ENCODE data around the gene VAV3. TPM values are rescaled to one million over a fixed set of nuclear protein-coding genes. Genes with fewer than 3 reads are reported as not detected.

Gene VAV3
- total and polyA plus RNA-seq, 12 donors, result 1.1 to 8.5 (median 4.1) TPM

DNA sequence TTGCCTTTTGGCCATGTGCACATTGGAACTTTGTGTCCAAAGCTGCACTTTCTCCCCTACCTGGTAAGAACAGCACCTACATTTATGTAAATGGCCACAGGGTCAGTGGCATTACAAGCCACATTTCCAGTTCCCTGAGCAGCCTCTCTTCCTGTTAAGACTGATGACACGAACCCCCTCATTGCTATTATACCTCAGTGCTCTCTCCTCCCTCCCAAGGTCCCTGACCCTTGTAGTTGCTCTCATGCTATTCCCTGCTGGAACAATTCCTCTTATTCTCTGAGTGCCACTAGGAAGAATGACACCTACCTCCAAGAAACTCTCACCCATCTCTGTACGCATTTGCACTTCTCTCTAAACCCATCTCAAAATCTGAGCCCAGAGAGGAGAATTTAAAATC lies 14.9 kb upstream of the VAV3 start:
- Histone ChIP-seq H3K27ac (no peak overlapping the region), H3K9me3 (replicated peaks in 1 of 3) (no peaks in the 10 kb centered on the region), H3K36me3 (replicated peaks in 1 of 2) (no peaks in the 10 kb centered on the region), H3K27me3 (no peaks in the 10 kb centered on the region), H3K4me1 (replicated peaks in 1 of 2) (no peaks in the 10 kb centered on the region), H3K4me3 (no peak overlapping the region)
- WGBS, 4 donors, result 45 to 95% (median 59%) methylated on average over 1 to 2 of the region's 2 CpGs
- intact Hi-C loops (cut with DNase I), result no loop called here
- DNase-seq, result no peak
- no peak for TF ChIP-seq POLR2A (IDR thresholded peaks at IDR 0.05)
- TF ChIP-seq, protein P1, sequence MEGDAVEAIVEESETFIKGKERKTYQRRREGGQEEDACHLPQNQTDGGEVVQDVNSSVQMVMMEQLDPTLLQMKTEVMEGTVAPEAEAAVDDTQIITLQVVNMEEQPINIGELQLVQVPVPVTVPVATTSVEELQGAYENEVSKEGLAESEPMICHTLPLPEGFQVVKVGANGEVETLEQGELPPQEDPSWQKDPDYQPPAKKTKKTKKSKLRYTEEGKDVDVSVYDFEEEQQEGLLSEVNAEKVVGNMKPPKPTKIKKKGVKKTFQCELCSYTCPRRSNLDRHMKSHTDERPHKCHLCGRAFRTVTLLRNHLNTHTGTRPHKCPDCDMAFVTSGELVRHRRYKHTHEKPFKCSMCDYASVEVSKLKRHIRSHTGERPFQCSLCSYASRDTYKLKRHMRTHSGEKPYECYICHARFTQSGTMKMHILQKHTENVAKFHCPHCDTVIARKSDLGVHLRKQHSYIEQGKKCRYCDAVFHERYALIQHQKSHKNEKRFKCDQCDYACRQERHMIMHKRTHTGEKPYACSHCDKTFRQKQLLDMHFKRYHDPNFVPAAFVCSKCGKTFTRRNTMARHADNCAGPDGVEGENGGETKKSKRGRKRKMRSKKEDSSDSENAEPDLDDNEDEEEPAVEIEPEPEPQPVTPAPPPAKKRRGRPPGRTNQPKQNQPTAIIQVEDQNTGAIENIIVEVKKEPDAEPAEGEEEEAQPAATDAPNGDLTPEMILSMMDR (IDR thresholded peaks at IDR 0.05), result no peak

DNA sequence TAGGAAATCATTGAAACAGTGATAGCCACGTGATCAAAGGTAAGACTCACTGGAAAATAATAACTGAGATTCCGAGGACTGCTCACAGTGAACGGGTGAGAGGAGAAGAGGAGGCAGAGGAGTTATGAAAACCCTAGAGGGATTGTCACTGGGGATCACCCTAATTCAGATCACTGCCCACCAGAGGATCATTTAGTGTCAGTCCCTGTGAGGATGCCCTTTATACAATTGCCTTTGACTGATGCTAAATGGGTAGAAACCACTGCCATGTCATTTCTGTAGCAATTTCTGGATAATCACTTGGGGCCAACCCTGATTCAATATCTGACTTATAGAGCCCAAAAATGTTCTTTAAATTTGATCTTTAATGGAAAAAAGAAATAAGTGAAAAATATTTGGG lies 14.1 kb upstream of the VAV3 start:
- Histone ChIP-seq H3K9me3 (replicated peaks in 1 of 3) (no peaks in the 10 kb centered on the region), H3K27me3 (no peaks in the 10 kb centered on the region), H3K27ac (no peak overlapping the region), H3K36me3 (replicated peaks in 1 of 2) (no peaks in the 10 kb centered on the region), H3K4me3 (no peak overlapping the region), H3K4me1 (replicated peaks in 1 of 2) (no peaks in the 10 kb centered on the region)
- 81 to 85% (median 84%) methylated on average over 3 of the region's 3 CpGs for WGBS, 4 donors
- DNase-seq, result no peak
- TF ChIP-seq POLR2A (IDR thresholded peaks at IDR 0.05), result no peak
- TF ChIP-seq, protein P1 (IDR thresholded peaks at IDR 0.05), result no peak
- intact Hi-C loops (cut with DNase I), result no loop called here

DNA sequence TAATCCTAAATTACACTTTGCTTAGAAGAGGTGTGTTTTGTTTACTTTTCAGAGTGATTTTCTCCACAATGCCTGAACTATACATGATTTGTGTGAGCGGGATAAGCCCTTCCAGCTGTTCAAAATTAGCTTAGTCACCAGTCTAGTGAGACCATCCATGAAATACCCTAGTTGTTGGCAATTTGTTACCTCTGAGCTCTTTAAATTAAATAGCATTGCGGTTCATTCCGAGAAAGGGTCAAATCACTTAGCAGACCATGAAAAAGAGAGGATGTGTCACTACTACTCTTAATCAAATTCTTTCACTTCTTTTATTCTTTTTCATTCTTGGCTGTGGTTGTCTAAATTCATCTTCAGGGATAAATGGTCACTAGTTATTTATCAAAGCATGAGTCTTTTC lies 11.9 kb upstream of the VAV3 start:
- Histone ChIP-seq H3K4me3 (no peak overlapping the region), H3K4me1 (replicated peaks in 1 of 2) (no peaks in the 10 kb centered on the region), H3K27ac (no peak overlapping the region), H3K36me3 (replicated peaks in 1 of 2) (no peaks in the 10 kb centered on the region), H3K9me3 (replicated peaks in 1 of 3) (no peaks in the 10 kb centered on the region), H3K27me3 (no peaks in the 10 kb centered on the region)
- intact Hi-C loops (cut with DNase I), result no loop called here
- WGBS, 4 donors, result 74 to 87% (median 84%) methylated on average over 3 of the region's 3 CpGs
- TF ChIP-seq, protein P1 (IDR thresholded peaks at IDR 0.05), result no peak
- no peak for TF ChIP-seq POLR2A (IDR thresholded peaks at IDR 0.05)
- DNase-seq, result no peak

DNA sequence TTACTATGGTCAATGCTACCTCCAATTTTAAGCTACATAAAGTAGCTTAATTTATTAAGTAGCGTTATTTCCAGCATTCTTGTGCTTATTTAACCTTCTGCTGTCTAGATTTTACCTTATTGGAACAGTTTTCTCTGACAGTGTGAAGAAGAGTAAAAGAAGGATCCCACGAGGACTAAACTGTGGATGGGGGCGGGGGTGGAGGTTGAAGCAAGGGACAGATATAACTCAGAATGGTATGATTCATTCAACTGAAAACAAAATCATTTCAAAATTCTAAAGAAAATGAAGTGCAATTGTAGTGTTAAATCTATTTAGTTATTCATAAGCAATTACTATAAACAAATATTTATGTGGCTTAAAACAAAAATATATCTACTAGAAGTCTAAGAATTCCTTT lies 11.5 kb upstream of the VAV3 start:
- H3K4me3 ChIP-seq, result no peak overlapping the region
- no peaks in the 10 kb centered on the region for H3K4me1 ChIP-seq (replicated peaks in 1 of 2)
- no peak for DNase-seq
- no peak for TF ChIP-seq POLR2A (IDR thresholded peaks at IDR 0.05)
- TF ChIP-seq, protein P1 (IDR thresholded peaks at IDR 0.05), result no peak
- intact Hi-C loops (cut with DNase I), result no loop called here
- no peaks in the 10 kb centered on the region for H3K36me3 ChIP-seq (replicated peaks in 1 of 2)
- WGBS, 4 donors, result 64 to 70% (median 68%) methylated on average over 3 of the region's 3 CpGs
- H3K27ac ChIP-seq, result no peak overlapping the region
- H3K27me3 ChIP-seq, result no peaks in the 10 kb centered on the region
- H3K9me3 ChIP-seq (replicated peaks in 1 of 3), result no peaks in the 10 kb centered on the region

All from adrenal gland (tissue), 12 donors.